ENCODE measurements around the gene PLSCR3. TPM values are rescaled to one million over a fixed set of nuclear protein-coding genes. Genes with fewer than 3 reads are reported as not detected.

Gene PLSCR3
- total RNA-seq, 2 donors from 2014 or later: 13.2 to 15.8 TPM

GRCh38 chr17:7426896-7427489, 32.7 kb upstream of the PLSCR3 start:
- intact Hi-C loops (cut with DNase I): no loop called here
- ATAC-seq: peak; percentile 19

GRCh38 chr17:7426203-7426863, 32.0 kb upstream of the PLSCR3 start:
- H3K27ac ChIP-seq: no peak overlapping the region
- 83 to 85% methylated on average over 19 to 33 of the region's 33 CpGs for WGBS, 2 donors
- intact Hi-C loops (cut with DNase I): no loop called here

More at GRCh38 chr17:7426896-7427489, 32.7 kb upstream of the PLSCR3 start:
- no peak overlapping the region for H3K4me3 ChIP-seq
- no peaks in the 10 kb centered on the region for H3K27me3 ChIP-seq
- no peaks in the 10 kb centered on the region for H3K4me1 ChIP-seq
- no peak for DNase-seq
- TF ChIP-seq CTCF (IDR thresholded peaks at IDR 0.05) (no peak), POLR2A (IDR thresholded peaks at IDR 0.05) (no peak)
- no peak overlapping the region for H3K27ac ChIP-seq
- no peaks in the 10 kb centered on the region for H3K9me3 ChIP-seq
- 84 to 87% methylated on average over 19 to 24 of the region's 29 CpGs for WGBS, 2 donors
- no peaks in the 10 kb centered on the region for H3K36me3 ChIP-seq (replicated peaks in 1 of 2; ENCODE audit: insufficient read depth in 1 of 2, low read depth in 2 of 2)

GRCh38 chr17:7425756-7426155, 31.4 kb upstream of the PLSCR3 start:
- H3K4me3 ChIP-seq: no peak overlapping the region

More at GRCh38 chr17:7426203-7426863, 32.0 kb upstream of the PLSCR3 start:
- H3K9me3 ChIP-seq: no peaks in the 10 kb centered on the region
- TF ChIP-seq POLR2A (IDR thresholded peaks at IDR 0.05) (no peak), CTCF (IDR thresholded peaks at IDR 0.05) (no peak)
- no peak overlapping the region for H3K4me3 ChIP-seq
- no peak for ATAC-seq
- no peaks in the 10 kb centered on the region for H3K27me3 ChIP-seq
- no peak for DNase-seq
- no peaks in the 10 kb centered on the region for H3K4me1 ChIP-seq
- H3K36me3 ChIP-seq (replicated peaks in 1 of 2; ENCODE audit: insufficient read depth in 1 of 2, low read depth in 2 of 2): no peaks in the 10 kb centered on the region

GRCh38 chr17:7425316-7425715, 31.0 kb upstream of the PLSCR3 start, which contains the start of gene SPEM2:
SPEM2 (plus strand) TSS chr17:7425616; CDS start chr17:7425689, 73 bp downstream.
- Histone ChIP-seq H3K36me3 (replicated peaks in 1 of 2; ENCODE audit: insufficient read depth in 1 of 2, low read depth in 2 of 2) (no peaks in the 10 kb centered on the region), H3K27ac (no peak within 1 kb of the TSS), H3K4me3 (no peak within 1 kb of the TSS), H3K9me3 (no peaks in the 10 kb centered on the region), H3K4me1 (no peaks in the 10 kb centered on the region), H3K27me3 (no peaks in the 10 kb centered on the region)
- intact Hi-C loops (cut with DNase I): no loop called here
- ATAC-seq (no peak), DNase-seq (no peak)
- WGBS, 2 donors: 67 to 70% methylated on average over 7 of the region's 7 CpGs
- TF ChIP-seq CTCF (IDR thresholded peaks at IDR 0.05) (no peak), POLR2A (IDR thresholded peaks at IDR 0.05) (no peak)

More at GRCh38 chr17:7425756-7426155, 31.4 kb upstream of the PLSCR3 start:
- intact Hi-C loops (cut with DNase I): no loop called here
- Histone ChIP-seq H3K27ac (no peak overlapping the region), H3K36me3 (replicated peaks in 1 of 2; ENCODE audit: insufficient read depth in 1 of 2, low read depth in 2 of 2) (no peaks in the 10 kb centered on the region), H3K4me1 (no peaks in the 10 kb centered on the region), H3K9me3 (no peaks in the 10 kb centered on the region), H3K27me3 (no peaks in the 10 kb centered on the region)
- no peak for ATAC-seq
- 77% methylated on average over 8 of the region's 8 CpGs; no CpG with 5 or more reads in 1 of the 2 donors for WGBS, 2 donors
- no peak for TF ChIP-seq CTCF (IDR thresholded peaks at IDR 0.05)
- no peak for TF ChIP-seq POLR2A (IDR thresholded peaks at IDR 0.05)
- DNase-seq: no peak
